ENCODE data around the gene ISLR2.
"Not testable (repeated sequence)": the region's sequence is repeated elsewhere in the genome, so short reads cannot be mapped to it uniquely, and the experiment has no call there.

The ISLR2 gene, protein sequence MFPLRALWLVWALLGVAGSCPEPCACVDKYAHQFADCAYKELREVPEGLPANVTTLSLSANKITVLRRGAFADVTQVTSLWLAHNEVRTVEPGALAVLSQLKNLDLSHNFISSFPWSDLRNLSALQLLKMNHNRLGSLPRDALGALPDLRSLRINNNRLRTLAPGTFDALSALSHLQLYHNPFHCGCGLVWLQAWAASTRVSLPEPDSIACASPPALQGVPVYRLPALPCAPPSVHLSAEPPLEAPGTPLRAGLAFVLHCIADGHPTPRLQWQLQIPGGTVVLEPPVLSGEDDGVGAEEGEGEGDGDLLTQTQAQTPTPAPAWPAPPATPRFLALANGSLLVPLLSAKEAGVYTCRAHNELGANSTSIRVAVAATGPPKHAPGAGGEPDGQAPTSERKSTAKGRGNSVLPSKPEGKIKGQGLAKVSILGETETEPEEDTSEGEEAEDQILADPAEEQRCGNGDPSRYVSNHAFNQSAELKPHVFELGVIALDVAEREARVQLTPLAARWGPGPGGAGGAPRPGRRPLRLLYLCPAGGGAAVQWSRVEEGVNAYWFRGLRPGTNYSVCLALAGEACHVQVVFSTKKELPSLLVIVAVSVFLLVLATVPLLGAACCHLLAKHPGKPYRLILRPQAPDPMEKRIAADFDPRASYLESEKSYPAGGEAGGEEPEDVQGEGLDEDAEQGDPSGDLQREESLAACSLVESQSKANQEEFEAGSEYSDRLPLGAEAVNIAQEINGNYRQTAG

DNA sequence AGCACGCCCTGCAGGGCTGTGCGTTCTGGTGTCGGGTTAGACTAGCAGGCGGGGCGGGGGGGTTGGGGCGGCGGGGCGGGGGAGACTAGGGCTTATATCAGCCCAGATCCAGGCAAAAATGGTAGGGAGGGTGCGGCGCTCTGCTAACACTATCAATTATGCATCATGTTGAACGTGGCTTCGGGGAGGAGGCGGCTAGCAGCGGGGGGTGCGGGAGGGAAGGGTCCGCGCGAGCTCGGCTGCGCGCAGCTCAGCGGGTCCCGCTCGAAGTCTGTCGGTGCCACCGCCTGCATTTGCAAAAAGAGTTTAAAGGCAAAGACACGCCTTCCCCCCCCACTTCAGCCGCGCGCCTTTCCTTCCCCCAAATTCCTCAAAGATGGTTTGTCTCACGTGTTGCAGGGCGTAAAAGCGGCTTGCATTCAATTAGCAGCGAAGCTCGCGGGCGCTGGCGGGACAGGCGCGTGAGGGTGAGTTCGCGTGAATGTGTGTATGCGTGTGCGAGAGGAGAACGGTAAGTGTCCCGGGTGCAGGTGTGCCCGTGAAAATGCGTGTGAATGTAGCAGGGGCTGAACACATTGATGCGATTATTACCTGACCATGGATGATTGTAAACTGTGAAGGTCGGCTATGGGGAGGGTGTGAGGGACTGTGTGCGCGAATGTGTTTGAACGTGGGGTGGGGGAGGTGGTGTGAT, at the start of gene ISLR2:
Gene ISLR2, plus strand, starts transcription at position 432 of the 694 bp plus-strand sequence. CDS start 2,169 bp downstream, outside the sequence.
- DNase-seq (ENCODE audit: low read depth in 2 of 2) = no peak

DNA sequence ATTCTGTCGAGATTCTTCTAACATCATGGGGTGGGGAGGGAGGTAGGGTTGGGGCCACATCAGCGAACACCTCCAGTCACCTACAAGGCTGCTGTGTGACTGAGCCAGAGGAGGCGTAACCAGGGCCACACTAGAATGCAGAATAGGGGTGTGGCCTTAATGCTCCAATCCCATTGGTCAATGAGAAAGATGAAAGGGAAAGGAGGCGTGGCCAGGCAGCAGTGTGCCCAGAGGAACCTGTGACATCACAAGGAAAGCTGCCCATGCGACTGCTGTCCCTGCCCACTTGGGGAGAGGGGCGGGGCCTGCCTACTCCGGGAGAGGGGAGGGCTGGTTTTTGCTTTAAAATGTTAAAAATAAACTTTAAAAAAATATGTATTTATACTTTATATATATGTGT, 47.9 kb upstream of the ISLR2 start, which contains the start of gene GOLGA6A:
Gene GOLGA6A, minus strand, starts transcription at position 101 of the 400 bp plus-strand sequence. Its CDS starts 41 bp downstream, at position 60.
- DNase-seq (ENCODE audit: low read depth in 2 of 2) = not testable (repeated sequence)

DNA sequence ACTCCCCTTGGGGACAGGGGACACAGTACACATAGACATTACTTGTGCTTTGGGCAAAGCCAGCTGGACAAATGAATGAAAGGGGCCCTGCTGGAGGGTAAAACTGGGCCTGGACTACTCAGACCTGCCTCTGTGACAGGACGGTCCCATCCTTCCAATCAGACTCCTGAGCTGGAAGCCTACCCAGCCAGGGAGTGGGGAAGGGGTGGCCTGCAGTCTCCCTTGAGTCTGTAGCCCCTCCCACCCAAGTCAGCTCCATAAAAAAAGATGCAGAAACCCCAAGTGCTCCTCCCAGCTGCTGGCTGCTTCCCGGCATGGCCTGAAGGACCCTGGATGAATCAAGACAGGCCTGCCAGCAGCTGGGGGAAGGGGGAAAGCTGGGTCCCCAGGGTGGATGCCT, 35.8 kb upstream of the ISLR2 start:
- not testable (repeated sequence) for DNase-seq (ENCODE audit: low read depth in 2 of 2)

DNA sequence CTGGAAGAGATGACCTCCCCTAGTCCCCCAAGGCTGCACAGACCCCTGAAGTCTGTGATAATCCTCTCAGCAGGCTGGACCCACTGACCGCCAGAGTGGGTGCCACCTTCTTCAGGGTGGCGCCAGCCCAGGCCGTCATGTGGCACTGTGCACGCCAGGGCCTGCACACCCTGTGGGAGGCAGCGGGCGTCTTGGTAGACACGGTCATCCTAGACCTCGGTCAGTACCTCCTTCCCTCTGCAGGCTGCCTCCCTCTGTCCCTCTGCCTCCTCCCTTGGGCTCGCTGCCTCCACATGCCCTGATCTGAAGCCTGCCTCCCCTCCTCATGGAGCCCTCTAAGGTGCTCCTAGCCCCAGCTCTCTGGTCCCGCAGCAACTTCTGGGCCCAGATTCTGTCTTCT, 34.8 kb upstream of the ISLR2 start:
- not testable (repeated sequence) for DNase-seq (ENCODE audit: low read depth in 2 of 2)

DNA sequence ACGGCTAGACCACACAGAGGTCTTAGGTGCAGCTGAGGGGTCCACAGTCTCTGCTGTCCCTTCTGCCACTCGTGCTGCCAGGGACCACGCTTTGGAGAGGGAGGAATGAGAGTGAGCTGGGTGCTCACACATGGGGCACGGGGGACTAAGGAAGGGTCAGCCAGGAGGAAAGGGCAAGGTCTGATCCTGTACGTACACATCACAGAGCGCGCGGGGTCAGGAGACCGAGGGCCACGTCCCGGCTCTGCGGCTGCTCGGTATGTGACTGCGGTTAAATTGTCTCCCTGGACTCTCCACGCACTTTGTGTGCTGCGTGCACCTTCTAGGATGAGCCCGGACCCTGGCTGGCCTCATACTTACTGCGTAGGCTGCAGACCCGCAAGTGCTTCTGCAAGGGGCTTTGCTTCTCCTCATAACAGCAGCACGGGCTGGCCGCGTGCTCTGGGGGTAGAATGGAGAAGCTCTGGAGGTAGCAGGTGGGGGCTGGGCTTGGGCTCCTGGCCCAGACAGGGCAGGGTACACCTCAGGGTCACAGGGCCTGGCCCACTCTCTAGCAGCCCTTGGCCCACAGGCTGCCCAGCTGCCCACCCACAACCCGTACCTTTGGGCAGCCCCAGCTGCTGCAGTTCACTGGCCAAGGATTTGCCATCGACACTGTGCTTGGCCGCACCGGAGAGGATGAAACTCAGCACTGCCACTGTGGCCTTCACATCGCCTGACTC, 33.5 kb upstream of the ISLR2 start:
- not testable (repeated sequence) for DNase-seq (ENCODE audit: low read depth in 2 of 2)

DNA sequence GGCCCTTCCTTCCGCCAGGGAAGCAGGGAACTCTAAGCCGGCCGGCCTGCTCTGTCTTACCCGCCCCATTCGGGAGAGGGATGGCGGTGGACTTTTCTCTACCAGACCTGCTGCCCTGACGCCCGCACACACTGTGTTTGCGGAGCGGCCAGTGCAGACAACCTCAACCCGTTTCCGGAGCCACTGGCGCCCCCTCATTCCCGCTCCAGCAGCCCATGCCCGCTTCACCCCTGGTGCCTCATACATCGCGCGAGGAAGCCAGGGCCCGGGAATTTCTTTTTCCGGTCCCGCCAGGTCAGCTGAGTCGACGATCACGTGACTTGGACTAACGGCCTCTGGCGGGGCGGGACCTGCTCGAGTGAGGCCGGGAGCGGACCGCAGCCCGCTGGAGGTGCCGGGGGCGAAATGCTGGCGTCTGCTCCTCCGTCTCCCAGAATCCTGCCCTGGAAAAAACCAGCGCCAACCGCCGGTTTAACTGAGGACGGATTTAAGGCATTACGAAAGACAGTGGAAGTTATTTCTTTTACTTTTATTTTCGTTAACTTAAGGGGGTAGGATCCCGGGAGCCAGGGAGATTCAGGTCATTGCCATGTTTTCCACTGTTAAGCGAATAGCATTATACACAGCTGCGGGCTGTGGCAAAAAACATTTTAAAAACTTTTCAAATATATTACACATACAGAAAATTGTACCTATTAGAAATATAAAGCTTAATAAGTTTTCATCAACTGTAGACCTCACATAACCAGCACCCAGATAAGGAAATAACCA, 30.2 kb upstream of the ISLR2 start:
- DNase-seq (ENCODE audit: low read depth in 2 of 2) = peak; percentile 67 to 71

DNA sequence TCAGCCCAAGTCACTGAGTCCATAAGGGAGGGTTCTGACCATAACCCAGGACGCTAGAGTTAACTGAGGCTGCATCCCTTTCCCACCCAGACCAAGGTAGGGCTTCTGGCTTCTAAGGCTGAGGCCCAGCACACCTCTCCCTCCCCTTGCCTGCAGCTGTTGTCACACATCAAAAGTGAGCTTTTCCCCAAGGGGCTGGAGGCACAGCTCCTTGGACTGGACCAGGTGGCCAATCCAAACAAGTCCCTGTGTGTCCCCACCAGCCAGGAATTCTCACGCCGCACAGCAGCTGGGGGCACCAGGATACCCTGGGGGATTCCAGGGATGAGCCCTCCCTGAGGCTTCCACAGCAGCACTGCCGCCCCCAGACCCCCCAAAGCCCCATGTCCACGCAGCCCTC, 22.3 kb upstream of the ISLR2 start:
- no peak for DNase-seq (ENCODE audit: low read depth in 2 of 2)

DNA sequence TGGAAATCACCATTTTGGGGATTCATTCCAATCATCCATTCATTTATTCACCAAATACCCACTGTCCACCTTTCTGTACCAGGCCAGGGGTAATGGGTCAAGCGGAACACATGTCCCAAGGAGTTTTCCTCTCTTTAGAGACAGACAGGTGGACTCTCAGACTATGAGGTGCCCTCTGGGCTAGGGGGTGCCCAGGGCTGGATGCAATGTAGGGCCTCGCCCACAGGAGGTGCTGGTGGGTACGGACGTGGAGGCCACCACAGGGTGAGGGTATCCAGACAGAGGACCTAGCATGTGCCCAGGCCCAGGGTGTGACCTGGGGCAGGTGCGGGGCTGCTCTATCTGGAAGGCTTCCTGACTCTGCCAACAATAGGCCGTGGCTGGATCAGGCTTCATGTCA, 21.8 kb upstream of the ISLR2 start:
- DNase-seq (ENCODE audit: low read depth in 2 of 2) = not testable (repeated sequence)

DNA sequence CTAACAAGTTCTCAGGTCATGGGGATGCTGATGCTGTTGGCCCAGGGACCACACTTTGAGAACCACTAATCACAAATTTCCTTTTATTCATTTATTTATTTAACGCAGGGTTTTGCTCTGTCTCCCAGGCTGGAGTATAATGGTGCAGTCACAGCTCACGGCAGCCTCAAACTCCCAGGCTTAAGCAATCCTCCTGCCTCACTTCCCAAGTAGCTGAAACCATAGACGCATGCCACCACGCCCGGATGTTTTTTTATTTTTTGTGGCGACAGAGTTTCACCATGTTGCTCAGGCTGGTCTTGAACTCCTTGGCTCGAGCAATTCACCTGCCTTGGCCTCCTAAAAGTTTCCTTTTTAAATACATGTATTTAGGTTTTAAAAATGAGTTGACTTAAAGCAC, 20.7 kb upstream of the ISLR2 start:
- DNase-seq (ENCODE audit: low read depth in 2 of 2) = no peak

DNA sequence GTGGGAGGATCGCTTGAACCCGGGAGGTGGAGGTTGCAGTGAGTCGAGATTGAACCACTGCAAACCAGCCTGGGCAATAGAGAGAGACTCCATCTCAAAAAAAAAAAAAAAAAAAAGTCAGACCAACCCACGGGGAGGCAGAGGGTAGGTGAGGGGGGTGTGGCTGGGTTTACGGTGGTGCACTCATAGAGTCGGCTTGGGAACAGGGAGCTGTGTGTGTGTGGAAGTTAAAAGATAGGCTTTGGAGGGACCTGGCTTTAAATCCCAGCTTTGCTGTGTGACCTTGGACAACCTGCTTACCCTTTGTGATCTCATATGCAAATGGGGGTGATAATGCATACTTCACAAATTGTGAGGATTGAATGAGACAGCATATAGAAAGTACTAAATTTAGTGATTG, 10.0 kb upstream of the ISLR2 start:
- no peak for DNase-seq (ENCODE audit: low read depth in 2 of 2)

DNA sequence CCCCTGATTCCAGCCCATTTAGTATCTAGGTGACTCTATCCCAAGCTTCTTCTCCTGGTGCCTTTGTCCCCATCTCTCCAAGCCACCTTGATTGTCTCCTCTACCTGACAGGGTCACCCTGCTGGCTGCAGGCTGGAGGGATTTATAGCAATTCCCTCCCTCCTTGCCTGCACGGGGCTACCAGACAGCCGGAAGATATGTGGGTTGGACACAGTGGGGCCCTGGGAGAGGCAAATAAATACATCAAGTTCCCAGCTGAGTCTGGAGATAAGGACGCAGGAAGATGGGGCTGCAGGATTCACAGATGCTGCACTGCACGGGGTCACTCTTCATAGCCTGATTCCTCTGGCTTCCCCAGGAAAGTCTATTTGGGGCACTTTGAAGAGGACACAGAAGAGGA, 9.3 kb upstream of the ISLR2 start:
- no peak for DNase-seq (ENCODE audit: low read depth in 2 of 2)

DNA sequence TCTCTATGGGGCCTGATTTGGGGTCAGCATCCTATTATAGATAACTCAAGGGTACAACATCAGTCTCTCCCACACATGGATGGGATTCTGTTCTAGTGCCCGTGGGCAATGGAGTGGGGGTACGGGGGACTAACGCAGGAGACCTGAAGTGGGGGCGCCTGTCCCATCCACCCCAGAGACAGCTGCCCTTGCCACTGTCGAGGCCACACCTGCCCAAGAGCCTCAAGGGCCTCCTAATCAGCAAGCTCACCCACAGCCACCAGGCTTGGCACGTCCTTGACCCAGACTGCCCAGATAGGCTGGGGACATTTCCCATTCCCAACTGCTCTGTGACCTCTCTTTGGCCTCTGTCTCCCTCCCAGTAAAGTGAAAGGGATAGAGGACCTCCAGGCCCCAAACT, 8.5 kb upstream of the ISLR2 start:
- DNase-seq (ENCODE audit: low read depth in 2 of 2) = no peak

DNA sequence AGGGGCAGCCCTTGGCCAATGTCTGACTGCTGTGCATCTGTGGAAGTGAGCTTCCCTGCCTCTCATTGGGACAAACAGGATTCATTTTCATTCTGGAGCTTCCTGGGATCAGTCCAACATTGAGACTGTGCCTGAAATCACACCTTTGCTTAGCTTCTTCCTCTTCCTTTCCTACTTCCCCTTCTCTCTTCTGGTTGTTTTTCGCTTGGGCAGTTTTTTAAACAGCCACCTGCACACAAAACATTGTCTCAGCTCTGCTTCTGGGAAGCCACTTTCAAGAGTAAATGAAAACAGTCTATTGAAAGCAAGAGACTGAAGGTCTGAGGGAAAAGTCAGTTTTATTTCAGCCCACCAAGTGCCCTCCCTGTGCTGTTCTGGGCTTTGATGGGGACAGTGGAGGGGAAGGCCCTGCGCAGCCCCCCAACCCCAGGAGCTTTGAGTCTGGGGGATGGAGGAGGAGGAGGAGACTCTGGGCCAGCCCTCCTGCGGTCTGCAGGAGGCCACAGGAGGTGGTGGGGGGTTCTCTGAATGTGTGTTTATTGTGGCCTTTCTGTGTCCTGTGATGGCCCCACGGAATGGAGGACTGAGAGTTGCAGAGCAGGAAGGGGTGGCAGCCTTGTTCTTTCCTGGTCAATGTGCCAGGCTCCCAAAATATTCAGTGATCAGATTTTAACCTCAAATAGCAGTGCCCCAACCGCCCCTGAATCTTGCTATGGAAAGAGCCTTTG, 7.8 kb upstream of the ISLR2 start:
- no peak for DNase-seq (ENCODE audit: low read depth in 2 of 2)

DNA sequence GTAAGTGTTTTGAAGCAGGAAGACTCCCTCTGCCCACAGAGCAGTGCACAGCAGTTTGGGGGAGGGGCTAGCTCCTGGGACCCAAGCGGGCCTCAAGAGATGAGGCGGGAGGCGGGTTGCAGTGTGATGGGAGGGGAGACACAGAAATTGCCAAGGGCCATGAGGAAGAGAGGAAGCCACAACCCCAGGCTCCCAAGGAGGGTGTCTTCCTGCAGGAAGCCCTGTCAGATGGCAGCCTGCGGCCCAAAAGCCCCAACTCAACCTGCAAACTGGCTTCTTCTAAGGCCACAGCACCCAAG, 7.3 kb upstream of the ISLR2 start:
- DNase-seq (ENCODE audit: low read depth in 2 of 2) = no peak

DNA sequence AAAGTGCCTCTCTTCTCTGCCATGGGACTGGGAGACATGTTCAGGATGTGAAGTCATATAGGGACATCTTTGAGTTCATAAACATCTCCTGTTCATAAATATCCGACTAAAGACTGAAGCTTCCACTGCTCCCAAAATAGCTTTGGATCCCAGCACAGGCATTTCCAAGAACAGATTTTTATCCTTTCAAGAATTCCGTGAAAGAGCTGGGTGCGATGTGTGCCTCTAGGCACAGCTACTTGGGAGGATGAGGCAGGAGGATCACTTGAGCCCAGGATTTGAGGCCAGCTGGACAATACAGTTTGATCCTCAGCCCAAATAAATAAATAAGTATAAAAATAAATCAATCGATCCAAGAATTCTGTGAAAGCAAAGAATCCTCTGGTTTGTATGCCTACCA, 6.7 kb upstream of the ISLR2 start:
- no peak for DNase-seq (ENCODE audit: low read depth in 2 of 2)

DNA sequence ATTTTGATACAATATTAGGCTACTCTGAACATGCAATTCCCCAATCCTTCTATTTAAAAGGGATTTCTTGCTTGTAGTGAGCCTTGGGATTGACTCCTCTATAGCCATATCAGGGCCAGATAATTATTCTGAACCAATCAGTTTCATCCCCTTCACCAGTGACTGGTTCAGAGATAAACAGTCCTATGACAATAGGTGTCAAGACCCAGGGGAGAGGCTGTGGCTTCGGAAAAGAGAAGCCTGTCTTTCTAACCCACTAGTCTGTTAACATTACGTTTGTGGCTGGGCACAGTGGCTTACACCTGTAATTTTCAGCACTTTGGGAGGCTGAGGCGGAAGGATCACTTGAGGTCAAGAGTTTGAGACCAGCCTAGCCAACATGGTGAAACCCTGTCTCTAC, 6.2 kb upstream of the ISLR2 start:
- DNase-seq (ENCODE audit: low read depth in 2 of 2) = no peak

DNA sequence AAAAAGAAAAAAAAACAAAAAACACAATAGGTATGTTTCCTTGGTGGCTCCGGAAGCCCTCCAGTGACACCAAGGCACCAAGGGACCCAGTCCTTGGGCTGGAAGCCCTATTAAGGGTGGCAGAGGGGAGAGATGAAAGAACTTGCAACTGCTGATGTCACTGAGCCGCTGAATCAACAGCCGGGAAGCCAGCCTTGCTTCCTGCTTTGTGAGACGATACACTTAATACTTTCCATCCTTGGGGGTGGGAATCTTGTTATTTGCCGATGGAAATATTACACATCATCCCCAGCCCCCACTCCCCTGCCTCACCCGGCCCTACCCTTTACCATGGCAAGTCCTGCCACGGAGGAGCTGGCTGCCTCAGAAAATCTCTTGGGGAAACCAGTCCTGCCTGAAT, 5.6 kb upstream of the ISLR2 start:
- DNase-seq (ENCODE audit: low read depth in 2 of 2) = no peak

DNA sequence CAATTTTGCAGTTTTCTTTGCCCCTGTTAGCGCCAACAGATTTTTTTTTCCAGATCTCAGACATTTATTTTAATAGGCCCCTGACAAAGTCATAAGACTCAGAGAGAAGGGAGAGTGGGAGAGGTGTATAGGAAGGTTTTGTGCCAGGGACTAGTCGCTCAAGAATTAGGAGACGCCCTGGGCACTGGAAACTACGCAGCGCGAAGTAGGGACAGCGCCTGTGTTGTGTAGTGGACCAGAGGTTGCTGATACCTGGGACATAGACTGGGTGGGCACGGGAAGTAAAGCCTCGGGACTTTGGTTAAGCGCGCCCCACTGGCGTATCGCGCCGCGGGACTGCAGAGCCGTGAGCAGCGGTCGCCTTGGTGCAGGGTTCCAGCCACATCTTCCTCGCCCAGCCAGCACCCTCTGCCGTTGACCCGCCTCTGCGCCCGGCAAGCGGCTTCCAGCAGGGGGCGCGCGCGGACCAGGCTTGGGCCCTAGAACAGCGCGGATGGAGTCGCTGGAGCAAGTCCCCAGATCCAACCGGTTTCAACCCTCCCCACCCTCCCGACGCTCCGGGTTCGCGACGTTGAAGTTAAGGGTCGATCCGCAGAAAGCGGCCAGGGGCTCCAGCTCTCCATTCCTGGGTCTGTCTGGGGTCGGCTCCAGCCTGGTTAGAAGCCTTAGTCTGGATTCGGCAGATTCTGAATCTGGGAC, 3.0 kb upstream of the ISLR2 start:
- DNase-seq (ENCODE audit: low read depth in 2 of 2) = peak; percentile 83 to 86

DNA sequence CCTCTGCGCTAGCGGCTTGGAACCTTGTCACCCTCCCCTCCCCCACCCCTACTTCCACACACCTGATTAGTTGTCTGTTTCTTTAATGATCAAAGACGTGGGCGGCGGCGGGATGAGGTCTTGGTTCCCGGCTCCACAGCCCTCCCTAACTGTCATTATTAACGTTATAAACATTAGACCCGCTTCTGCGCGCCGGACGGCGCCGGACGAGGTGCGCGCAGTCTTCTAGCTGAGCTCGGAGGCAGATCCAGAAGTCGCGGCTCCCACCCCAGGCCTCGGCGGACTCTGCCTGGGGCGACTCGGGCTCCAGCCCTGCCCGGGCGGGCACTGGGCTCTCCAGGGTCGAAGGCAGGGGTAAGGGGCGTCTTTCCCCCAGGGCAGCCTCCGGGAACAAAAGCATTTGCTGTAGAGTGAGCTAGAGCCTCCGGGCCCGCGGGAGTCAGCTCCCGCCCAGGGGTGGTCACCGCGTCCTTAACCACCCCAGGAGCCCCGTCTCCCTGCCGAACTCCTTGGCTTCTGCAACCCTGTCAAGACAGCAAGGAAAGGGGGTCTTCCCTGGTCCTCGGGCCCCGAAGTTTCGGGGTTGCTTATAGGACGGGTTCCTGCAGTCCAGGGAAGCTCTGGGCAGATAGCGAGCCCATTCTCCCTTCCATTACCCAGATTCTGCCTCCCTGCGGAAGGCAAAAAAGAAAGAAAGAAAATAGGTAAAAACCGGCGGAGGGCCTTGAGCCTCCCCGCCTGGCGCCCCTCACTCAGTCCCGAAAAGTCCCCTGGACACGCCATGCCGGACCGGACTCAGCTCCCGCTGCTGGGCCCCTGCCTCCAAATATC, 2.2 kb upstream of the ISLR2 start:
- no peak for DNase-seq (ENCODE audit: low read depth in 2 of 2)

Data from activated CD4-positive, alpha-beta T cell treated with anti-CD3 and anti-CD28 coated beads for 24 hours (primary cell).